Stimulated activated CD8-positive, alpha-beta memory T cell treated with anti-CD3 and anti-CD28 coated beads, Interleukin-12 subunit alpha, Interleukin-12 subunit beta, amount 100 ng/mL, for 4 hours (primary cell): ENCODE measurements around the gene NOP16.

ENCODE experiments used
- DNase-seq: peaks from one replicate; pipeline ENCODE4 v3.0.0-alpha.2; 2020; ENCODE audit warnings: low read depth

NOP16 gene, protein sequence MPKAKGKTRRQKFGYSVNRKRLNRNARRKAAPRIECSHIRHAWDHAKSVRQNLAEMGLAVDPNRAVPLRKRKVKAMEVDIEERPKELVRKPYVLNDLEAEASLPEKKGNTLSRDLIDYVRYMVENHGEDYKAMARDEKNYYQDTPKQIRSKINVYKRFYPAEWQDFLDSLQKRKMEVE

DNA sequence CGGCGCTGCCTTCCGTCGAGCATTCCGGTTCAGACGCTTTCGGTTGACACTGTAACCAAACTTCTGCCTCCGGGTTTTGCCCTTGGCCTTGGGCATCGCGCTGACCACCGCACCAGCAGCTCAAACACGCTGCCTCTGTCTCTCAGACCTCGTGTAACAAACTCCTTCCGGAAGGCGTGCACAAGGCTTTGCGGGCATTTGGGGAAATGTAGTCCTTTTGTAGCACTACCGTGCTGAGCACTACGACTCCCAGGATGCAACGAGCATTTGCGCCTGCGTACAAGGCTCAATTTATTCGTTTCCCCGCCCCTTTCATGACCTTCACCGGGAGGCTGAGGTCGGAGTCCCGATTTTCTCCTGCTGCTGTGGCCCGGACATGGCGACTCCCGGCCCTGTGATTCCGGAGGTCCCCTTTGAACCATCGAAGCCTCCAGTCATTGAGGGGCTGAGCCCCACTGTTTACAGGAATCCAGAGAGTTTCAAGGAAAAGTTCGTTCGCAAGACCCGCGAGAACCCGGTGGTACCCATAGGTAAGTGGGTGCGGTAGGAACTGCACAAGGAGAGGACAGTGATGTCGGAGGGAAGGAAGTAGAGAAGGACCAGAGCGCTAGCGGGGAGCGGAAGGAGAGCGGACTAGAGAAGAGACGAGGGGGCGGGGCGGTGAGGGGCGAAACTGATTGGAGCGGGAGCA, at the start of gene NOP16, which contains the start of gene HIGD2A:
TSS of gene NOP16 (minus strand) at position 155 of the 691 bp plus-strand sequence. CDS start at position 96, 59 bp downstream.
TSS of gene HIGD2A (plus strand) at position 308 of the 691 bp plus-strand sequence. CDS start at position 377, 69 bp downstream.
- DNase-seq, result peak; percentile 97

DNA sequence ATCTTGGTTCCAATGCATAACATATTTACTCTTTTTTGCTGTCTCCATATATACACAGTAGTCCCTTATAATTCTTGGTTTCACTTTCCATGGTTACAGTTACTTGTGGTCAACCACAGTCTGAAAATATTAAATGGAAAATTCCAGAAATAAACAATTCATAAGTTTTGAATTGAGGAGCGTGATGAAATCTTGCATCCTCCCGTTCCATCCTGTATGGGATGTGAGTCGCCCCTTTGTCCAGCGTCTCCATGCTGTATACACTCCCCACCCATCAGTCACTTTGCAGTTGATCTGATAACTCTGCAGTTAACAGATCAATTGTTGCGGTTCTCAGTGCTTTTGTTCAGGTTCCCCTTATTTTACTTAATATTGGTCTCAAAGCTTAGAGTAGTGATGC, 48.3 kb upstream of the NOP16 start:
- DNase-seq, result no peak

DNA sequence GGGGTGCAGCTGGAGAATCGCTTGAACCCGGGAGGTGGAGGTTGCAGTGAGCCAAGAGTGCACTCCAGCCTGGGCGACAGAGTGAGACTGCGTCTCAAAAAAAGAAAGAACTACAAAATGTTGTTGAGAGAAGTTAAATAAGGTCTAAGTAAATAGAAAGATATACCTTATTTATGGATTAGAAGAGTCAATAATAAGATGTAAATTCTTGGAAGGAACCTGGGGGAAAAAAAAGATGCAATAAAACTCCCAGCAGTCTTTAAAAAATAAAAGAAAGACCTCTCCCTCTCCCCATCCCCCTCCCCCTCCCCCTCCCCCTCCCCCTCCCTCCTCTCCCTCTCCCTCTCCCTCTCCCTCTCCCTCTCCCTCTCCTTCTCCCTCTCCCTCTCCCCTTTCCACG, 44.3 kb upstream of the NOP16 start:
- no peak for DNase-seq

DNA sequence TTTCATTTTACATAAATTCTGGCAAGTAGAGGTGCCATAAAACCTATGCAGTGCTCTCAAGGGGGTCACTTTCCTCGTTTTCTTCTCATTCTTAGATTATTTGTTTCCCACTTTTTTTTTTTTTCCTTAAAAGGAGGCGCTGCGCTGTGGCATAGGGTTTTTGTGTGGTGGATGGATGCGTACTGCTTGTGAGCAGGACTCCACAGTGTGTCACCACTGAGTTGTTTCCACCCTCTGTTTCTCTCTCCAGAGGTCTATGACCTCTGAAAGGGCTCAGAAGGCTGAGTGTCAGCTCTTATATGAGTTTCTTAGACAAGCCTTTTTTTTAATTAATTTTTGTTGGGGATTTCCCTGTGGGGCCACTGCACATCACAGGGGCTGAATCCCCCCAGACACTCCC, 41.6 kb upstream of the NOP16 start:
- DNase-seq, result no peak

DNA sequence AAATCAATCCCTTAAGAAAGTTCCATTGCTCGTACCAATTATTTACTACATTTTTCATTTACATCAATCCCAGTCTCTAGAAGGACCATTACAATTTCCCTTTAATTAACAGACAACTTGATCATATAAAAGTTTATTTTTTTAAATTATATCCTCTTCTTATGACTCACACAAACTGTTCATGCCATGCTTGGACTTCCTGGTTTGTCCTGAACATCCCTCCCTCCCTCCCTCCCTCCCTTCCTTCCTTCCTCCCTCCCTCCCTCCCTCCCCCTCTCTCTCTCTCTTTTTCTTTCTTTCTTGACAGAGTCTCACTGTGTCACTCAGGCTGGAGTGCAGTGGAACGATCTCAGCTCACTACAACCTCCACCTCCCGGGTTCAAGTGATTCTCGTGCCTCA, 39.6 kb upstream of the NOP16 start:
- no peak for DNase-seq

DNA sequence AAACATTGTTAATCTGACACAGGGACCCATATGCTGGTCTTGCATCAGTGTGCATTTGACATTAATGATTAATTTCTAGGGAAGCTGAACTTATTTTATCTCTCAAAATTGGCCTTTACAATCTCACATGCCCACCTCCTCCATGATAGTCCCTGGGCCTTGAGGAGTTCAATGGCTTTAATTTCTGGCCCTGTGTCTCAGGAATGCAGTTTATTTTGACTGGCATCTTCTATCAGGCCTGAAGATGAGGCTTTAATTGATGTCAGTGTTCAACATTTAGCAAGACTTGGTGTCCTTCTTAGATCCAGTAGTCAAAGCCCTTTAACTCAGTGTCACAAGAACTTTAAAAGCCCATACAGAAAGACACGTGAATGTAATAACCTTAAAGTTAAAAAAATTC, 38.5 kb upstream of the NOP16 start:
- no peak for DNase-seq

DNA sequence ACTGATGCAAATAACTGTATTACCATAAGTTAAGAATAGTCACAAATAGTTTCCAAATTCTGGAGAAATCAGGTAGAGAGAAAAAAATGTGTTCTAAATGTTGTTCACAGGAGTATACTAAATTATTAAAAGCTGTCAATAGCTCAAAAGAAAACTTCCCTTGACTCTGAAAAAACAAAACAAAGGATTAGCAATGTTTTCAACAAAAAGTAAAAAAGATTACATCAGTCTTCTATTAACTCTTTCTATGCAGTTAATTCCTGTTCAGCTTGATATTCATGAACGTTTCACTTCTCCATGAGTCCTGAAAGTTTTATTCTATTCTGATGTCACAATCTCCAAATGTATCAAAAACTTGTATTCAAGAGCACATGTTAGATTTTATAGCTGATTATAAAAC, 37.4 kb upstream of the NOP16 start:
- no peak for DNase-seq

DNA sequence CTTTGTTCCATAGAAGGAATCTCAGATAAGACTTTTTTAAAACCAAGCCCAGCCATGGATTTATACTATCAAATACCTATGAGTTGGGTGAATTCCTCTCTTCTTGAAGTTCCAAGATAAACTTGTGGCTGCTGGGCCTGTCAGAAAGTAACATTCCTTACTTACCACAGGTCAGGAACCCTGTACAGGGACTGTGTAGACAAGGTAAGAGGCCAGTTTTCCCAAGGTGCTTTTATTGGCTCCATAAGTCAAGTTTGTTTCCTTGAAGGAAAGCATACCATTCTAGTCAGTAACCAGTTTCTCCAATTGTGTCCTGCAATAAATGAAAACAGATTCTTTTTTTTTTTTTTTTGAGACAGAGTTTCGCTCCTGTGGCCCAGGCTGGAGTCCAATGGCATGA, 36.7 kb upstream of the NOP16 start:
- no peak for DNase-seq

DNA sequence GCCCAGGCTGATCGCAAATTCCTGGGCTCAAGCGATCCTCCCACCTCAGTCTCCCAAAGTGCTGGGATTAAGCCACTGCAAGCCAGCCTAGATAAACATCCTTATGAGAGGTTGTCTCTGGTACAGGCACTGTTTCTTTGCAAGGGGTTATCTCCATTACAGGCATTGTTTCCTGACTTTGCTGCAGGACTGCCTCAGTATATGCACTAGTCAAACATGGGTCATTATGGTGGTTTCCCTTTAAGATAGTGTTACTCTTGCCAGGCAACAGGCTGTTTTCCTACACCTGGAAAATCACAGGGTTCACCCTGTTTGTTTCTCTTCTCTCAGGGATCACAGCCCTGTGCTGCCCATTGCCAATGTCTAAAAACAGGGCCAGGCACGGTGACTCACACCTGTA, 35.8 kb upstream of the NOP16 start:
- DNase-seq, result no peak

DNA sequence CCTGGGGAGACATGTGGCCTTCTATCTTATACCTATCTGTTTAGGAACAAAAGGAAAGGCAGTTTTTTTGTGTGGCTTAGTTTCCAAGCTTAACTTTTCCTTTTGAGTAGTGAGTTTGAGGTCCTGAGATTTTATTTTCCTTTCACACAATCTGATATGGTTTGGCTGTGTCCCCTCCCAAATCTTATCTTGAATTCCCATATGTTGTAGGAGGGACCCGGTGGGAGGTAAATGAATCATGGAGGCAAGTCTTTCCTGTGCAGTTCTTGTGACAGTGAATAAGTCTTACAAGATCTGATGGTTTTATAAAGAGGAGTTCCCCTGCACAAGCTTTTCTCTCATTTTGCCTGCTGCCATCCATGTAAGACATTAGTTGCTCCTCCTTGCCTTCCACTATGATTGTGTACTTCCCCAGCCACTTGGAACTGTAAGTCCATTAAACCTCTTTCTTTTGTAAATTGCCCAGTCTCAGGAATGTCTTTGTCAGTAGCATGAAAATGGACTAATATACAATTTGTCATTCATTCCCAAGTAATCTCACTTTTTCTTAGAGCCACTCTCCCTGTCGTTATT, 32.7 kb upstream of the NOP16 start:
- no peak for DNase-seq

DNA sequence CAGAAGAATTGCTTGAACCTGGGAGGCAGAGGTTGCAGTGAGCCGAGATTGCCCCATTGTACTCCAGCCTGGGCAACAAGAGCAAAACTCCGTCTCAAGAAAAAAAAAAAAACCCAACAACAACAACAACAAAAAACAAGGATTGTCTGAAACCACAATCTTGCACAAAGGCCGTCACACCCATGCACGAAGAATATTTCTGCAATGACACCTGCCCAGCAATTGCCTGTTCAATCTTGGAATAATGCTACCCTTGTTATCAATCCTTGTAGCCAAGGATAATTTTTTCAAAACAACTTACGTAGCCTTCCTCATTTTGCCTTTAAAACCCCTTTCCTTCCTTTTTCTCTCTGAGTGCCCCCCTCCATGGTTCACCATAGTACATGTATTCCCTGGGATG, 31.7 kb upstream of the NOP16 start:
- no peak for DNase-seq

DNA sequence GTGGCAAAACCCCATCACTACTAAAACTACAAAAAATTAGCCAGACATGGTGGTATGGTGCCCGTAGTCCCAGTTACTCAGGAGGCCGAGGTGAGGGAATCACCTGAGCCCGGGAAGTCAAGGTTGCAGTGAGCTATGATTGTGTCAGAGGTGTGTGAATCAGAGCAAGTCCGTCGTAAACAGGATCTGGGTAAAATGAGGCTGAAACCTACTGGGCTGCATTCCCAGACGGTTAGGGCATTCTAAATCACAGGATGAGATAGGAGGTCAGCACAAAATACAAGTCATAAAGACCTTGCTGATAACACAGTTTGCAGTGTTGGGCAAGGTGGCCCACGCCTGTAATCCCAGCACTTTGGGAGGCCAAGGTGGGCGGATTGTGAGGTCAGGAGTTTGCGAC, 29.9 kb upstream of the NOP16 start:
- DNase-seq, result no peak

DNA sequence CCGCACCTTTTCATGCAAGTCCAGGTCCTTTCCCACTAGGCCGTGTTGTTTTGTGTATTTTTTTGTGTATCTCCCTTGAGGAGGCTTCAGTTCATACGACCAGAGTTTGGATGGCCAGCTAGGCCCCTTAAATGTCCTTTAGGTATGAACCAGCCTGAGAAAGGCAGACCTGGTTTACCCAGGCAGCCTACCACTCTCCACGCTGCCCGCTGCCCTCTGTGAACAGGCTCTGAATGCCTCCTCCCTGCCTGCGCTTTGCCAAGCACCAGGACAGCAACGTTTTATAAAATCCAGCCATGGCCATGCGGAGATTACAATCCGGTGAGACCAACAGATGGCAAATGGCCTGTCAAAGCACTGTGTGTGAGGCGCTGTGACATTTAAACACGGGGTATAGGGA, 28.6 kb upstream of the NOP16 start:
- no peak for DNase-seq

DNA sequence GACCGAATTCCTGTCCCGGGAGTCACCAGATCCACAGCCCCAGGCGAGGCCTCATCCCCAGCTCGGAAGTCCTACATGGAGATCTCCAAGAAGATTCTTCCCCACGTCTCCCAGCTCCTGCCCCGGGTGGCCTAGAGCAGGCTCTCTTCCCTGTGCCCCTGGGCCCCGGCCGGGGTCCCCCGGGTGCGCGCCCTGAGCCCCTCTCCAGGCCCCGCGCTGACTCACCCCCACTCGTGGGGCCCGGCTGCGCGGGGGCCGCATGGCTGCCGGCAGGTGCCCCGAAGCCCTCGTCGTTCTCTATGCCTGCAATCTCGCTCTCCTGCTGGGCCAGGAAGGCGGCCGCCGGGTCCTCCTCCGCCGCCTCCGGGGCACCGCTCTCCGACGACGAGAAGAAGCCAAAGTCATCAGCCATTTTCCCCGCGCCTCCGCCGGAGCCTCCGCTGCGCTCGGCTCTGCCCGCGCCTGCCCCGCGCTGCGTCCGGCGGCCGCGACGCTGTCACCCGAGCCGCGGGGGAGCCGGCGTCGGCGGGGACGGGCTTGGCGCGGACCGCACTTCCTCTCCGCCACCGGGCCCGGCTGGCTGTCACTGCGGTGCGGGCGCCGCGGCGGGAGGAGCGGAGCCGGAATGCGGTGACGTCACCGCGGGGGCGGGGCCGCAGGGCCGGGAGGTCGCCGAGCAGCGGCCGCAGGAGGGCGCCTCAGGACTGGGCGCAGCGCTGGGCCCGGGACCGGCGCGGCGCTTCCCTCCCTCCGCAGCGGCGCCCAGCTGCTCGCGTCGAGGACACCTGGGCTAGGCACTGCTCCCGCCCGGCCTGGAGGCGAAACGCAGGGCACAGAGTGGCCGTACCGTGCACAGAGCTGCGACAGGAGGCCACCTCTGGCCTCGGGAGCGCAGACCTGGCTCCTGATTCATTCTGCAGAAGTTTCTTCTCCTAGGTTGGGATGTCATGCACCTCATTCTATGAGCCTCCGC, 27.8 kb upstream of the NOP16 start, which contains the start of gene CLTB:
TSS of gene CLTB (minus strand) at position 588 of the 973 bp plus-strand sequence. CDS start at position 412, 176 bp downstream.
- DNase-seq, result peak; percentile 90

DNA sequence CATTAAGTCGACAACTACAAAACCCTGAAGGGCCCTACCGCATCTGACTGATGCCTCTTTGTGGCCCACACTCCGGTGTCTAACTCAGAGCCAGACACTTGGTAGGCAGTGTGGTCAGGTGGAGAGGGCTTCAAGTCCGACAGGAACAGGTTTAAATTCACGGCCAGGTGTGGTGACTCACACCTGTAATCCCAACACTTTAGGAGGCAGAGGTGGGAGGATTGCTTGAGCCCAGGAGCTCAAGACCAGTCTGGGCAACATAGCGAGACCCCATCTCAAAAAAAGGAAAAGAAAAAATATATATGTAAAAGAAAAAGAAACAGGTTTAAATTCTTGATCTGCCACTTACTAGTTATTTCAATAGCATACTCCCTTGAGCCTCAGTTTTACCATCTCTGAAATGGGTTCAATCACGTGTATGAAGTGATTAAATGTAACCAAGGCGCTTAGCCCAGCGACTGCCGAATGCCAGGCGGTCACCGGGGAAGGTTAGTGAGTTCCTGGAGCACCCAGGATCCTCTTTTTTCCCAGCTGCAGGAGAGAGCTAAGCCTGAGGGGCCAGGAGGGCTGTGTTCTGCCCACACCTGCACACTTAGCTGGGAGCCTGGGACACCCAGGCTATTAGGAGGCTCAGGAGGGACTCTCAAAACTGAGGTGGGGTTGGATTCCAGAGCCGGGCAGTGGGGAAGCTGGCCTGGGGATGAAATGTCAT, 27.0 kb upstream of the NOP16 start:
- no peak for DNase-seq

DNA sequence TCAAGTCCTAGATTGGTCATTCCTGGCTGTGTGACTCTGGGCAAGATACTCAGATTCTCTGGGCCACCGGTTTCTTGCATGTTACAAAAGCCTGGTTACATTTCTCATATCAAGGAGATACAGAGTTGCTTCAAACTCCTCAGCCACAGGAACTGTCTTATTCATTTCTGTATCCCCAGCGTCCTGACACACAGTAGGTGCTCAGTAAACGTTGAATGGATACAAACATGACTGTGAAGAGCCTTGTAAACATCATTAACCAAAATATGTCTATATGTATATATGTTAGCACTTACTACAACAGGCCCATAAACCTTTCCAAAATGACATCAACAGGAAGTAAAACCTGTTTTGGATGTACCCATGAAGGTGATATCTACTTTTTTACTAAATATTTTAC, 26.3 kb upstream of the NOP16 start:
- no peak for DNase-seq

DNA sequence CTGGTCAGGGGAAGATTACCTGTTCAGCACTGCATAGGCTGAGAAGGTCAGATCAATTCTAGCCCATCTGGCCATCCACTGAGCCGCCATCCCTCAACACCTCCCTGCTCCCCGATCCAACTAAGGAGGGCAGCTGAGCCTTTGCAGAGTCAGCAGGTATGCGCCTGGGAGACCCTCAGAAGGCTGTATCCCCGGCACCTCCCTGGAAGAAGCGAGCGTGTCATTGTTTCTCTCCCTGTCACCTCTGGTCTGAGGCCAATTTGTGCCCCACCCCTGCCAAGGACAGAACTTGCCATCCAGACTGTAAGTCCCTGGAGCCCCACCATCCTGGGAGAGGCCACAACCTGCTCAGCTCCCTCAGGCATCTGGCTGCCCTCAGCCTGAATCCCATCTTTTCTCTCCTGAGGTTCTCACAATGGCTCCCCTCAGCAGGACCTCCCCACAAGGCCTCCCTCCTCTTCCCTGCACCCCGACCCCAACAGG, 25.4 kb upstream of the NOP16 start:
- DNase-seq, result no peak

DNA sequence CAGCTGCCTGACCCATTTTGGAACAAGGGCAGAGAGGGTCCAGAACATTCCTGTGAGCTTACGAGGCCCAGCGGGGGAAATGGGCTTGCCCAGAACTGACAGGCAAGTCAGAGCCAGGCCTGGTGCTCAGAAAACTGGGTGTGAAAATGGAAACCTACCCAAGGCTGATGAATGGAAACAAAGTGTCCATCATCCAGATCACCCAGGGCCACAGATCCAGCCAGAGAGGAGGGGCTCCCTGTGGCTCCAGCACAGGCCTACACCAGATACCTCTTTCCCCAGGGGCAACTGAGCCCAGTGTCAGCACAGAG, 24.8 kb upstream of the NOP16 start:
- no peak for DNase-seq

DNA sequence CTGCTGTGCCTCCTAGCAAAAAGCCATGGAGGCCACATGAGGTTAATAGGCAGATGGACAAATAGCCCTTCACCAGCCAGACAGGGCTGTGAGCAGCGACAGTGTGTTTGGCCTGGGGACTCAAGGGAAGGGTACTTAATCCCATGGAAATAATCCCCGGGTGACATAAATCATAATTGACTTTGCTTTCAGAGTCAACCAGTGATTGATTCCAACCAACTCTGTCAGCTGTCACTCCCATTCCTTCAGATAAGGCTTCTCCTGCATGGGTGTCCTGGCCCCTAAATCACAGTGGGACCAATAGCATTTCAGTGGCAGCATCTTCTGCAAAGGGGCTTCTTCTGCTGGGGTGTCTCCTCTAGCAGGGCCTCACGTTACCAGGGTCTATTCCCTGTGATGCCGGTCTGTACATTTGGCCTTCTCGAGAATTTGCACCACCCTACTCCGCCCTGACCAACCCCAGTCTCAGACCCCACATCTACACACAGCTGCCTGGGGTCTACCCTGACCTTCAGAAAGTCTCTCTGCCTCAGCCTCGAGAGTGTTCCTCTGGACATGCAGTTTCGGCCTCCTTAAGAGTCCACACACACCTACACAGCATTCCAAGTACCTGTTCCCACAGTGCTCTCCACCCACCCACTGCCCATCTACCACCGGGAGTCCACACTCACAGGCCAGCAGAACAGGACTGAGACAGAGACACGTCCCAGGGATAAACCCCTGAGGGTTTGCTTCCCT, 24.3 kb upstream of the NOP16 start:
- DNase-seq, result no peak

DNA sequence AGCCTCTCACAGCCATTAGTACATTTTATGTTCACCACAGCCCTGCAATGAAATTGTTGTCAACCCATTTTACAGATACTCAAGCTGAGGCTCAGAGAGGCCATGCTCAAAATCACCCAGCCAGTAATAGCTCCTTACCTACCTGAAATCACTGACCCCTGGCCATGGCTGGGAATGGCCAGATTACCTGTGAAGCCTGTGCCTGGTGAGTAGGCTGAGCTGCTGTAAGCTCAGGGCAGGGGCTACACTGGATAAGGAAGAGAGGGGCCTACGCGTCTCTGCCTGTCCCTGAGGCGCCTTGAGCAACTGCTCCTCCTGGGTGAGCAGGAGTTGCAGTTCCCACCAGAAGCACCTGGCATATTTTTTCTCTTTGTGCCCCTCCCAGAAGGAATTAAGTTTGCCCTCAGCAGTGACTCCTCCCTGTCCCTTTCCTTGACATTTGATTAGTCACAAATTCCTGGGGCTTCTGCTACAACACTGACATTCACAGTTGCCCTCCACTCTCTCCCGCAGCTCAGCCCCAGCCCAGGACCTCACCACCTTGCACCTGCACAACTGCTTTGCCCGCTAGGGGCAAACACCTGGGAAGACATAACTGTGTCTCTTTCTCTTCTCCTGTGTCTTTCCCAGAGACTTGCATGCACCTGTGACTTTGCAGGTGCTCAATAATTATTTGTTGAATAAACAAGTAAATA, 22.2 kb upstream of the NOP16 start:
- no peak for DNase-seq
